Stomach (tissue), 9 donors: Measurements from ENCODE around the gene FLVCR2. TPM values are rescaled to one million over a fixed set of nuclear protein-coding genes. Genes with fewer than 3 reads are reported as not detected.
"Not testable (repeated sequence)": the region's sequence is repeated elsewhere in the genome, so short reads cannot be mapped to it uniquely, and the experiment has no call there.

Experiments used
- DNase-seq, 2 donors: peaks; one replicate each; pipeline versions ENCODE4 v3.0.0 to v3.0.0-alpha.2; 2013 to 2019
- H3K27ac ChIP-seq, 5 donors: fragments of 200-600 bp in 4 of 5; sonication (generic) in 4 of 5; one replicate each; pipeline ENCODE4 v1.5.1; 2013 to 2019; ENCODE audit warnings: mild to moderate bottlenecking in 1 of 5, moderate library complexity in 1 of 5
- H3K27me3 ChIP-seq, 3 donors: fragments of 200-600 bp; sonication (generic); one replicate each; pipeline ENCODE4 v1.5.1; 2017 to 2019; ENCODE audit warnings: mixed run types in 1 of 3
- H3K36me3 ChIP-seq, 4 donors: fragments of 200-600 bp; sonication (generic); 1 replicate in 3 of 4; 2 replicates in 1 of 4; pipeline ENCODE4 v1.5.1; 2016 to 2019
- H3K4me1 ChIP-seq, 4 donors: fragments of 200-600 bp; sonication (generic); one replicate each; pipeline ENCODE4 v1.5.1; 2016 to 2019
- H3K4me3 ChIP-seq, 4 donors: fragments of 200-600 bp; sonication (generic) in 3 of 4; one replicate each; pipeline ENCODE4 v1.5.1; 2016 to 2019; ENCODE audit warnings: mild to moderate bottlenecking in 1 of 4
- H3K9me3 ChIP-seq, 4 donors: fragments of 200-600 bp; sonication (generic); one replicate each; pipeline ENCODE4 v1.5.1; 2016 to 2019
- EP300 ChIP-seq: sonication (generic); formaldehyde crosslinking; IDR thresholded peaks from one replicate; pipeline ENCODE4 v1.6.1; 2017; ENCODE audit warnings: antibody characterized with exemption
- POLR2A ChIP-seq, 4 donors: fragments of 450-650 bp; IDR thresholded peaks; one replicate each; pipeline ENCODE4 v1.6.1; 2016; ENCODE audit warnings: antibody characterized with exemption in 4 of 4, control low read depth in 2 of 4, mild to moderate bottlenecking in 1 of 4, moderate library complexity in 1 of 4
- POLR2AphosphoS5 ChIP-seq, 3 donors: sonication (generic); formaldehyde crosslinking; IDR thresholded peaks; one replicate each; pipeline ENCODE4 v1.6.1; 2016; ENCODE audit warnings: antibody characterized with exemption in 3 of 3
- WGBS, 5 donors: extraction: QIAGEN DNeasy Blood & Tissue Kit in 3 of 5; methylation state at CpG; one replicate each; pipeline versions ENCODE4 v1.1.5 to v1.1.7; 2013 to 2018; 5-methylcytosine and 5-hydroxymethylcytosine counted together
- intact Hi-C: fragments of 100-400 bp; cut with DNase I; formaldehyde crosslinking; loops from one replicate; pipeline ENCODE4 v1.15.1; 2023; ENCODE audit warnings: low total_unique reads
- polyA plus RNA-seq, 3 donors: library from polyadenylated mRNA; stranded (reverse); fragments of 200-250 nt; gene quantifications; one replicate each; pipeline ENCODE4 v1.2.3, GENCODE V29; 2013
- total RNA-seq, 5 donors: library from RNA; depleted of rRNA; stranded (reverse); fragments of >200 nt; gene quantifications; one replicate each; pipeline versions ENCODE4 v1.1.0 to v1.2.3, GENCODE V29; 2014 to 2016
- TF ChIP-seq, protein P1 (sequence below), 7 experiments: fragments of 450-650 bp in 4 of 7; fragments of 200-600 bp in 3 of 7; sonication (generic) in 3 of 7; IDR thresholded peaks; one replicate each; pipeline ENCODE4 v1.5.1; 2016 to 2019; ENCODE audit warnings: antibody characterized with exemption in 7 of 7, control low read depth in 2 of 7, mild to moderate bottlenecking in 1 of 7
- donor health status: healthy with polysubstance abuse.
- donor health status: Bipolar disorder and iron deficiency.
- donor health status: healthy.

The FLVCR2 gene
- total and polyA plus RNA-seq, 8 donors = 0.15 to 10.7 (median 0.95) TPM; not detected in 1

- intact Hi-C loops = no loop called here
- TF ChIP-seq EP300 (no peak), POLR2AphosphoS5 (IDR thresholded peaks at IDR 0.05) (no peak), POLR2A (IDR thresholded peaks at IDR 0.05) (no peak)
- Histone ChIP-seq H3K9me3 (no peaks in the 10 kb centered on the region), H3K36me3 (peaks cover 3 to 45% (median 32%) of the 10 kb centered on the region in 4 donors), H3K27ac (no peak overlapping the region), H3K27me3 (no peaks in the 10 kb centered on the region), H3K4me1 (no peaks in the 10 kb centered on the region), H3K4me3 (no peak overlapping the region)
- no peak for DNase-seq
- 69 to 82% (median 73%) methylated on average over 2 of the region's 2 CpGs for WGBS, 5 donors
These were observed 97.0 kb downstream of the FLVCR2 start for GRCh38 chr14:75675265-75675960.

DNA sequence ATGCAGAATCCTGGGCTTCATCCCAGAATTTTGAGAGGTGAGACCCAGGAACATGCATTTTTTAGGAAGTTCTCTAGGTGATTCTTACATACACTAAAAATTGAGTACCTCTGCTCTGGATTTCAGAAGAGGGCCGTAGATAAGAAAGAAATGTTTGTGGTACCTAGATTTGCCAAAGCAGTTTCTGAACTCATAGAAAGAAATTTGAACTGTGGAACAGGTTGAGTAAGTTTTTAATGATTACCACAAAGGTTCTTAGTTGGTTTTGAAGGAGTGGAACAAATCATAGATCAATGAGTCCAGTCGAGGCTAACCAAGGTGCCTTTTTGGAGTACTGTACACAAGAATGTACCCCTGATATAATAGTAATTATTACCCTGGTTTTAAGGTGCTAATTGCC, 107.5 kb downstream of the FLVCR2 start:
- Histone ChIP-seq H3K4me3 (no peak overlapping the region), H3K27me3 (no peaks in the 10 kb centered on the region), H3K9me3 (no peaks in the 10 kb centered on the region), H3K27ac (no peak overlapping the region), H3K4me1 (peaks cover 0 to 6% (median 0%) of the 10 kb centered on the region in 4 donors), H3K36me3 (peaks cover 28 to 42% (median 39%) of the 10 kb centered on the region in 4 donors)
- TF ChIP-seq POLR2AphosphoS5 (IDR thresholded peaks at IDR 0.05) (no peak), POLR2A (IDR thresholded peaks at IDR 0.05) (no peak), EP300 (no peak)
- TF ChIP-seq, protein P1, sequence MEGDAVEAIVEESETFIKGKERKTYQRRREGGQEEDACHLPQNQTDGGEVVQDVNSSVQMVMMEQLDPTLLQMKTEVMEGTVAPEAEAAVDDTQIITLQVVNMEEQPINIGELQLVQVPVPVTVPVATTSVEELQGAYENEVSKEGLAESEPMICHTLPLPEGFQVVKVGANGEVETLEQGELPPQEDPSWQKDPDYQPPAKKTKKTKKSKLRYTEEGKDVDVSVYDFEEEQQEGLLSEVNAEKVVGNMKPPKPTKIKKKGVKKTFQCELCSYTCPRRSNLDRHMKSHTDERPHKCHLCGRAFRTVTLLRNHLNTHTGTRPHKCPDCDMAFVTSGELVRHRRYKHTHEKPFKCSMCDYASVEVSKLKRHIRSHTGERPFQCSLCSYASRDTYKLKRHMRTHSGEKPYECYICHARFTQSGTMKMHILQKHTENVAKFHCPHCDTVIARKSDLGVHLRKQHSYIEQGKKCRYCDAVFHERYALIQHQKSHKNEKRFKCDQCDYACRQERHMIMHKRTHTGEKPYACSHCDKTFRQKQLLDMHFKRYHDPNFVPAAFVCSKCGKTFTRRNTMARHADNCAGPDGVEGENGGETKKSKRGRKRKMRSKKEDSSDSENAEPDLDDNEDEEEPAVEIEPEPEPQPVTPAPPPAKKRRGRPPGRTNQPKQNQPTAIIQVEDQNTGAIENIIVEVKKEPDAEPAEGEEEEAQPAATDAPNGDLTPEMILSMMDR (IDR thresholded peaks at IDR 0.05) = no peak
- intact Hi-C loops = no loop called here
- DNase-seq = peak in 1 of 2 donors; percentile 32
- 30 to 68% (median 49%) methylated on average over 2 of the region's 2 CpGs for WGBS, 5 donors

GRCh38 chr14:75689012-75689411, 110.6 kb downstream of the FLVCR2 start:
- peaks cover 0 to 6% (median 0%) of the 10 kb centered on the region in 4 donors for H3K4me1 ChIP-seq
- 91 to 98% (median 94%) methylated on average over 2 of the region's 2 CpGs for WGBS, 5 donors
- intact Hi-C loops = no loop called here
- H3K4me3 ChIP-seq = no peak overlapping the region
- TF ChIP-seq POLR2AphosphoS5 (IDR thresholded peaks at IDR 0.05) (no peak), POLR2A (IDR thresholded peaks at IDR 0.05) (no peak), EP300 (no peak)
- TF ChIP-seq, protein P1 (IDR thresholded peaks at IDR 0.05) = no peak
- no peaks in the 10 kb centered on the region for H3K9me3 ChIP-seq
- no peak overlapping the region for H3K27ac ChIP-seq
- H3K27me3 ChIP-seq = no peaks in the 10 kb centered on the region
- DNase-seq = peak in 1 of 2 donors; percentile 49
- peaks cover 13 to 49% (median 41%) of the 10 kb centered on the region in 4 donors for H3K36me3 ChIP-seq

DNA sequence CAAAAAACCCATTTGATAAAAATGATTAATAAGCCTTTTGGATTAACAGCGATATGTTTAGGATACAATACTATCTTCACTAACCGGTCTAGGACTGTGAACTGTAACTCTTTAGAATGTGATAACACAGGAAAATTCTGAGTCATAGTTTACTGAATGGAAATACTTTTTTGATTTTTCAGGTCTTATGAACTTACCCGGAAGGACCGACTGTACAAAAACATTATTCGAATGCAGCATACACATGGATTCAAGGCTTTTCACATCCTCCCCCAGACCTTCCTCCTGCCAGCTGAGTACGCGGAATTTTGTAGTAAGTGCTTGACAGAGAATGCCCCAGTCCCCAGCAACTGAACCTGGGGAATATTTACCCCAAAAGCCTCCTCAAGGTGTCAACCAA, 111.6 kb downstream of the FLVCR2 start:
- 43 to 76% (median 62%) methylated on average over 7 of the region's 7 CpGs for WGBS, 5 donors
- no peak for TF ChIP-seq EP300
- TF ChIP-seq, protein P1 (IDR thresholded peaks at IDR 0.05) = no peak
- TF ChIP-seq POLR2A (IDR thresholded peaks at IDR 0.05) = no peak
- no peak for TF ChIP-seq POLR2AphosphoS5 (IDR thresholded peaks at IDR 0.05)
- peaks cover 22 to 49% (median 46%) of the 10 kb centered on the region in 4 donors for H3K36me3 ChIP-seq
- peak in 1 of 2 donors; percentile 28 for DNase-seq
- H3K4me1 ChIP-seq = peaks cover 0 to 6% (median 0%) of the 10 kb centered on the region in 4 donors
- H3K27me3 ChIP-seq = no peaks in the 10 kb centered on the region
- H3K27ac ChIP-seq = peak overlapping the region in 1 of 5 donors; percentile 33
- intact Hi-C loops = no loop called here
- H3K4me3 ChIP-seq = no peak overlapping the region
- peaks cover 0 to 3% (median 2%) of the 10 kb centered on the region in 4 donors for H3K9me3 ChIP-seq

DNA sequence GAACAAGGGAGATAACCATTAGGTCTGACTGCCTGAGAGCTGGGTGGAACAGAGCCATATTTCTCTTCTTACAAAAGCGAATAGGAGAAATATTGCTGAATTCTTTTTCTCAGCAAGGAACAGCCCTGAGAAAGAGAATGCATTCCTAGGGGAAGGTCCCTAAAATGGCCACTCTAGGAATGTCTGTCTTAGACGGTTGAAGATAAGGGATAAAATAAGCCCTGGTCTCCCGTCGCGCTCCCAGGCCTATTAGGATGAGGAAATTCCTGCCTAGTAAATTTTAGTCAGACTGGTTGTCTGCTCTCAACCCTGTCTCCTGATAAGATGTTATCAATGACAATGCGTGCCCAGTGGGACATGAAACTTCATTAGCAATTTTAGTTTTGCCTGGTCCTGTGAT, 116.6 kb downstream of the FLVCR2 start:
- H3K27ac ChIP-seq, H3K4me3 ChIP-seq, DNase-seq, intact Hi-C loops, H3K27me3 ChIP-seq, H3K4me1 ChIP-seq: not testable (repeated sequence)
- peaks cover 0 to 10% (median 5%) of the 10 kb centered on the region in 4 donors for H3K9me3 ChIP-seq
- 96 to 99% (median 96%) methylated on average over 6 of the region's 6 CpGs for WGBS, 5 donors
- H3K36me3 ChIP-seq = peaks cover 26 to 85% (median 77%) of the 10 kb centered on the region in 4 donors
